ENCODE results near the gene ARHGDIG.

DNA sequence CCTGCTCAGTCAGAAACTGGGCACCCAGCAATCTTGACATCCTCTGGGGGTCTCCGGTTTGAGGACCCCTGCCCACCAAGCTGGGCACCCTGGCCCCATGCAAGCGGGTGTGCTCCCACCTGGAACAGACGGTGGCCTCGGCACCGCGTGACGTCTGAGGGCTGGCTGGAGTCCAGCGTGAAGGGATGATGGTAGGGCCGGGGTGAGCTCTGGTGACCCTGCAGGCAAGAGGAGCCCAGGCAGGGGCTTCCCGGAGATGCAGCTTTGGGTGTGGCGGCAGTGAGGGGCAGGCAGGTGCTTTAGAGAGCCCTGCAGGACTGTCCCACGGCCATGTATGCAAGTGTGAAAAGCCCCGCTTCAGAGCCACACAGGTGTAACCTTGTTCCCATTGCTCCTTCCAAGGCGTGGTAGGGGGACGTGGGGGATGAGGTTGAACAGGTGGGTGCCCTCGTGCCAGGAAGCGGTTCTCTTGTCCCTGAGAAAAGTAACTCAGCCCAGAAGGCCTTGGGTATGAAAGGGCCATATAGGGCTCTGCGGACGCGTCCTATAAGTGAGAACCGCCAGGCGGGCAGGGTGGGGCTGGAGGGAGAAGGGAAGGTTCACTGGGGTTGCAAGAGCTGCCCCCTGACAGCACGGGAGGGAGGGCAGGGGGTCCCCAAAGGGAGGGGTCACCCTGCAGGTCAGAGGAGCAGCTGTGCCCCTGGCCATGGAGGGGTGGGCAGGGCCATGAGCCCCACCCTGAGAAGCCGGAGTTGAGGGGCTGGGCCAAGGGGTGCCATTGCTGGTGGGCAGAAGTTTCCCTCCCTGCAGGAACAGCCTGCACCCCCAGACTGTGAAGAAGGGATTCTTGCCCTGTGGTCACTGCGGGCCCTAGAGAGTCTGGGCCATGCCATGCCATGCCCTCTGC, 13.9 kb upstream of the ARHGDIG start:
- TF ChIP-seq, protein P1, sequence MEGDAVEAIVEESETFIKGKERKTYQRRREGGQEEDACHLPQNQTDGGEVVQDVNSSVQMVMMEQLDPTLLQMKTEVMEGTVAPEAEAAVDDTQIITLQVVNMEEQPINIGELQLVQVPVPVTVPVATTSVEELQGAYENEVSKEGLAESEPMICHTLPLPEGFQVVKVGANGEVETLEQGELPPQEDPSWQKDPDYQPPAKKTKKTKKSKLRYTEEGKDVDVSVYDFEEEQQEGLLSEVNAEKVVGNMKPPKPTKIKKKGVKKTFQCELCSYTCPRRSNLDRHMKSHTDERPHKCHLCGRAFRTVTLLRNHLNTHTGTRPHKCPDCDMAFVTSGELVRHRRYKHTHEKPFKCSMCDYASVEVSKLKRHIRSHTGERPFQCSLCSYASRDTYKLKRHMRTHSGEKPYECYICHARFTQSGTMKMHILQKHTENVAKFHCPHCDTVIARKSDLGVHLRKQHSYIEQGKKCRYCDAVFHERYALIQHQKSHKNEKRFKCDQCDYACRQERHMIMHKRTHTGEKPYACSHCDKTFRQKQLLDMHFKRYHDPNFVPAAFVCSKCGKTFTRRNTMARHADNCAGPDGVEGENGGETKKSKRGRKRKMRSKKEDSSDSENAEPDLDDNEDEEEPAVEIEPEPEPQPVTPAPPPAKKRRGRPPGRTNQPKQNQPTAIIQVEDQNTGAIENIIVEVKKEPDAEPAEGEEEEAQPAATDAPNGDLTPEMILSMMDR (IDR thresholded peaks at IDR 0.05), result no peak
- TF ChIP-seq POLR2AphosphoS5 (IDR thresholded peaks at IDR 0.05), result no peak
- no peak for TF ChIP-seq POLR2A (IDR thresholded peaks at IDR 0.05)
- TF ChIP-seq EP300 (IDR thresholded peaks at IDR 0.05), result no peak
